HG03108 (cell line): ENCODE measurements around the gene CCDC92.
"Not testable (repeated sequence)": the region's sequence is repeated elsewhere in the genome, so short reads cannot be mapped to it uniquely, and the experiment has no call there.

Experiments
- ATAC-seq: cut with Tn5 transposase; IDR thresholded peaks from one replicate; pipeline ENCODE4 v1.9.1; 2021; ENCODE audit warnings: moderate library complexity; ENCODE audit not compliant: unreplicated experiment

Gene CCDC92

DNA sequence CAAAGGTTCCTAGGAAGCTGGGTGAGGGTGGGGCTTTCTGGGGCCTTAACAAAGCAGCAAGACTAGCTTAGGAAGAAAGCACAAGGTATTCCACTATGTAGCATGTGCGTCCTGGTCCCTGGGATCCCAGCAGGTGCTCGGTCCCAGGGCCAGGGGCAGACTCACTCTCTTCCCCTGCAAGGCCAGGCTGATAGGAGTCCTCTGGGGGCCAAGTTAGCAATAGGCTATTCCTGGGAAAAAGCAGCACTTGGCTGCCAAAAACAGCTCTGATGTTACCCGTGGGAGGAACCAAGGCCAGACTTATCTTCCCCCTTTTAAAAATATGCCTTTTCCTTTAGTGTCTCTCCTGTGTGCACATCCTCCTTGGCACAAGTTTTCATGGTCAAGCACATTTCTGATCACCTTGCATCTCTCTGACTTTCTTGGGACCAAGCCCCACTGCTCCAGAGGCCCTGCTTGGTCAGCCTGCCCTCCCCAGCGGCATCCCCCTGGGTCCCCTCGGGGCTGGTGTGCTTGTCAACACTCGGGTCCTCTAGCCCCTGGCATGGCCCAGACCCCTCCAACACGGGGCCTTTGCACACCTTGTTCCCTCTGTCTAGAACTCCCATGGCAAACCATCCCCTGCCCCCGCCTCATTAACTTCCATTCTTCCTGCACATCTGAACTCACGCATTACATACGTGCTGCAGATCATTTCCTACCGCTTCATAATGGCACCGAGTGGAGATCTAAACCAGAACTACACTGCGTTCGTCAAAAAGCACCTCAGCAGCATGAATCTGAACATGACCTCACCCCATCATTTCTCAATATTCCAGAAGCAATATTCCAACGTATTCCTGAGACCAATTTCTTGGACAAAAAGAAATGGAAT is 21.9 kb downstream of the CCDC92 start:
- ATAC-seq: no peak

DNA sequence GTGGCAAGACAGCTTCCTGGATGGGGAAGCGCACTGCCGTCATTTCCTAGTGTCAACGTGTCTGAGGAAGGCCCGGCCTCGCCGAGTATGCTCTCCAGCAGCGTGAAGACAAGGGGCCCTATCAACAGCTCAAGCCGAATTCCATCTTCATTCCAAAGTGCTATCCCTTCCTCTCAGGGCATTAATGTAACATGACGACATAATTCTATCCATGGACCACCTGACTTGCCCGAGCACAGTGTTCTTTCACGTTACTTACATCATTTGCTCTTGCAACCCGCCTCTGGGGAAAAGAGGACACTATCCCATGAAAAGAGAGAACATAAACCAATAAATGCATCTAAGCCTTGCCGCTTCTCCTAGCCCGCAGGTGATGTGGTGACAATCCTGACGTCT is 22.9 kb downstream of the CCDC92 start:
- no peak for ATAC-seq

DNA sequence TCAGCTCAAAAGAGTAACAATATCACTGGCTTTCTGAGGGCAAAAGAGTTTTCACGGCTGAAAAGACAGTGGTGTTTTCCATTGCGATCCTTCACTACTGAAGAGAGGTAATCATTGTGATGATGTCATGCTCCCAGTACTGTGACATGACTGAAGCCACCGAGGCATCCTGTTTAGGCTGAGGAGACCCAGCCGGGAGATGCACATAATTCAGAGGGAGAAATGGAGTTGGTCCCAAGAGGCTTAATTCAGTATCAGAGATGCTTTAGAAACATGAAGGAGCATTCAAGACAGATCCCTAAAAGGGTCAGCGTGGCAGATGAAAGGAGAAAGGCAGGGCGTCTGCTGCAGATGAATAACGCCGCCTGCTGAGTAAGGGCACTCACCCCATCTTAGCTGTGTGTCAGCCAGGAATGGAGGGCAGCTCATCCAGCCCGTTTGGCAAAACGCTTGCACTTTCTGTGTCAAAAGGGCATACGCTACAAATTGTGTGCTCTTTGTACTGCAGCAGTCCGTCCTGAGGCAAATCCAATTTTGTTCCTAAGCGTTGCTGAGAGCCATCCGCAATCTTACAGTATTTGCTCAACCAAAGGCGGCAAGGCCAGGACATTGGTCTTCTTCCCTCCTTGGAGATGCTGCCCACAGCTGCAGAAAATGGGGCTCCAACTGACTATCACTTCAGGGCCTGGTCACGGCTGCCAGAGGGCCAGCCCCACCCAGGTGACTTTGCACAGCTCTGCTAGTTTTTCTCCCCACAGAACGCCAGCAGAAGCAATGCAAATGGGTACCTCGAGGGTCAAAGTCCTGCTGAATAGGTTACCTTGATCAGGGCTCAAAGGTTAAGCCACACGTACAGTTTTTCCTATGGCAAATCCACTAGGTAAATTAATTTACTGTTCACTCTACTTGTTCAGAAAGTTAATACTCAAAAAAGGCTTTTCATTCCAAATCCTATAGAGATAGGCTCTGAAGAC is 23.5 kb downstream of the CCDC92 start:
- no peak for ATAC-seq

DNA sequence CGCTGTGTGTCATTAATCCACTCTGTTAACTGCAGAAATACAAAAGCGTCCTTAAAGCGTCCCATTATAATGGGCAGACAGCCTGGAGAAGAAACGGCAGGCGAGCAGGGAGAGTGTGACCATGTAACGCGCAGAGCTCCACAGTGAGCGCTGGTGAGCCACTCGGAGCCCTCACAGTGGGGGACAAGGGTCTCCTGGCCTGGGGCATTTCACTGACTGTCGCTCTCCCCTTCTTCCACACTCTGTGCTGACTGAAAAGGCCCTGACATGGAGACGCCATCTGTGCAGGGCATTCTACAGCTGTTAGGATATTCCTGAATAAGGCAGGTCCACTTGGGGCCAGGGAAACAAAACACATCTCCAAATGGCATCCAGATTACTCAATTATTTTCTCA is 24.2 kb downstream of the CCDC92 start:
- no peak for ATAC-seq

DNA sequence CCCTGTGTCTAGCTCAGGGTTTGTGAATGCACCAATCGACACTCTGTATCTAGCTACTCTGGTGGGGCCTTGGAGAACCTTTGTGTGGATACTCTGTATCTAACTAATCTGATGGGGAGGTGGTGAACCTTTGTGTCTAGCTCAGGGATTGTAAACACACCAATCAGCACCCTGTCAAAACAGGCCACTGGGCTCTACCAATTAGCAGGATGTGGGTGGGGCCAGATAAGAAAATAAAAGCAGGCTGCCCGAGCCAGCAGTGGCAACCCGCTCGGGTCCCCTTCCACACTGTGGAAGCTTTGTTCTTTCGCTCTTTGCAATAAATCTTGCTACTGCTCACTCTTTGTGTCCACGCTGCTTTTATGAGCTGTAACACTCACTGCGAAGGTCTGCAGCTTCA is 25.1 kb downstream of the CCDC92 start:
- not testable (repeated sequence) for ATAC-seq

DNA sequence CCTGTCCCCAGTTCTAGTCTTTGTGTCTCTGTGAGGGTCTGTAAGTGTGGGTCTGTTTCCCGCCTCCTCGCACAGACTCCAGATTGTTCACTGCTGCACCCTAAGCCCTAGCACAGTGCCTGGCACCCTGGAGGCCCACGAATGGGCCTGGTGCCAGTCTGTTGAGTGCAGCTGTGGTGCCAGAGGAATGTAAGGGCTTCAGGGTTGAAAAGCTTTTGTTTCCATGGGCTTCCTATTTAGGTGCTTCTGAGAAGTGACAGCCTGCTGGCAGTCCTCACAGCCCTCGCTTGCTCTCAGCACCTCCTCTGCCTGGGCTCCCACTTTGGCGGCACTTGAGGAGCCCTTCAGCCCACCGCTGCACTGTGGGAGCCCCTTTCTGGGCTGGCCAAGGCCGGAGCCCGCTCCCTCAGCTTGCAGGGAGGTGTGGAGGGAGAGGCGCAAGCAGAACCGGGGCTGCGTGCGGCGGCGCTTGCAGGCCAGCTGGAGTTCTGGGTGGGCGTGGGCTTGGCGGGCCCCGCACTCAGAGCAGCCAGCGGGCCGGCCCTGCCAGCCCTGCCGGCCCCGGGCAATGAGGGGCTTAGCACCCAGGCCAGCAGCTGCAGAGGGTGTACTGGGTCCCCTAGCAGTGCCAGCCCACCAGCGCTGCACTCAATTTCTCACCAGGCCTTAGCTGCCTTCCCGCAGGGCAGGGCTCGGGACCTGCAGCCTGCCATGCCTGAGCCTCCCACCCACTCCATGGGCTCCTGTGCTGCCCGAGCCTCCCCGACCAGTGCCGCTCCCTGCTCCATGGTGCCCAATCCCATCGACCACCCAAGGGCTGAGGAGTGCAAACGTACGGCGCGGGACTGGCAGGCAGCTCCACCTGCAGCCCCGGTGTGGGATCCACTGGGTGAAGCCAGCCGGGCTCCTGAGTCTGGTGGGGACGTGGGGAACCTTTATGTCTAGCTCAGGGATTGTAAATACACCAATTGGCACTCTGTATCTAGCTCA is 25.8 kb downstream of the CCDC92 start:
- ATAC-seq: not testable (repeated sequence)

DNA sequence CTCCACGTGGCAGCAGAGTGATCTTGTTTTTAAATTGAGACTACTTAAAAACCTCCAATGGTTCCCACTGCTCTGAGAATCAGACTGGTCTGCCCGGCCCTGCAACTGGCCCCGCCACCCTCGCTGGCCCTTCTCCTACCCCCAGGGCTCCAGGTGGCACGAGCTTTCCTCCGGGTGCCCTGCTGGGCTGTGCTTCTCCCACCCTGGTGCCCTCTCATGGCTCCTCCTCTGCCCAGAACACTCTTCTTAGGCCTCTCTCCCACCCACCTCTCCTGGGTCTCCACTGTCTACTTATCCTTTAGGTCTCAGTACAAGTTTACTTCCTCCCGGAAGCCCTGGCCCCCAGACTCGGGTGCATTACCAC is 26.5 kb downstream of the CCDC92 start:
- ATAC-seq: no peak

DNA sequence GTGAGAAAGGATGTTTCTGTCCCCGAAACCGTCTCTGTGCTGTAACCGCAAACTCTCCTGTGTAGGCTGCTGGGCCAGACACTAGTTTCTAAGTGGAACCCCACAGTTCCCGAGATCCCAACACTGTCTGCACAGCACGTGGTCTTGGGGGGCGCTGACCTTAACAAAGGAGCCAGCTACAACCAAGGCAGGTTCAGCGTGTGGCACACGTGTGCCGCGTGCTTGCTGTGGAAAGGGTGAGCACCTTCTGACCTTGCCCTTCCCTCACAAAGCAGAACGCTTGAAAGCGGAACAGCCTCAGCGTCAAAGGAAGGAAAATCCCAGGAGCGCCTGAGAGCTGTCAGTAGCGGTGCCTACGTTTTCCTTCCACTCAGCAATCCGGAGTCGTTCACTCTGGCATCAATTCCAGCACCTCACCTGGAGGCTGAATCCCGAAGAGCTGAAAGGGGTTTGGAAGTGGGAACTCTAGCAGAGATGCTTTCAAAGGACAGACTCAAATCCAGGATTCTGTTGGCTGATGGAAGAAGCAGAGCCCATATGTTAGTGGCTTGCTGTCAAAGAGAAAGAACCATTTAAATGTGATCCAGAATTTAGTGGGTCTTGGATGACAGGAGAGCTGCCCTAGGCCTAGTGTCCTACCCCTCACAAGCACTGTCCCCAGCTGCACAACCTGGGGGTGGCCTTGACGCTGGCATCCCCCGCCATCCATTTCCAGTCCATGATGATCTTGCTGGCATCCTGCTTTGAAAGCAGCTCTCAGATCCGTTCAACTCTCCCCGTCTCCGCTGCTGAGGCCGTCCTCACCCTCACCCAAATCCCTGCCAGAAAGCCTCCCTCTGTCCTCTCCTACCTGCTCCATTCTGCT is 27.1 kb downstream of the CCDC92 start:
- no peak for ATAC-seq

DNA sequence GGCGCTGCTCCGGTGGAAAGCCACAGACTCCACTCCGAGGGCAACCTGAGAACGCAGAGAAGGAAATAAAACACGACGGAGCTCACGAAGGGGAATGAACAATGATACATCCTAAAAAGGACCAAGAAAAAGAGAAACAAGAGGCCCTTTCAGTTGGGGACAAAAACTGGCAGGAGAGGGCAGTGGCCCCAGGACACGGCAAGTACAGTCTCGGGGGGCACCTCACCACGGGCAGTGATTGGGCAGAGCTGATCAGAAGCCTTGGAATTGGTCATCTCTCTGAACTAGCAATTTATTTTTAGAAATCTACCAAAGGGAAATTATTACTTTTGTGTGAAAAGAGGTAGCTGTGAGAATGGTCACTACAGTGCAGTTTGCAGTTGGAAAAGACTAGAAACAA is 27.9 kb downstream of the CCDC92 start:
- ATAC-seq: no peak

DNA sequence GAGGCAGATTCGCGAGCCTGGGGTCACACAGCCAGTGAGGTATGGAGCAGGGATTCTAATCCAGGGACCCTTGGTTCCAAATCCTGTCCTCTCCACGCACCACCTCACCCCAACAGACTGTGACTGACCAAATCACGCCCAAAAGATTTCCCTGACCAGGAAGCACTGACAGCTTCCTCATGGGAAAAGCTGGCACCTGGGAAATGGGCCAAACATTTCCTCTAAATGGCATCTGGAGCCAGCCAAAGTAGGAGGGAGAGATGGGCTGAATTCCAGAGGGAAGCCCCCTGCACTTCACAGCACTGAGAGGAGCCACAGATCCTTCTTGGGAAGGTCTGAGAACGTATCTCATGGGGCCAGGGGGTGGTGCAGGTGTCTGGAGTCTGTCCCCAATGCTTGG is 28.8 kb downstream of the CCDC92 start:
- no peak for ATAC-seq

DNA sequence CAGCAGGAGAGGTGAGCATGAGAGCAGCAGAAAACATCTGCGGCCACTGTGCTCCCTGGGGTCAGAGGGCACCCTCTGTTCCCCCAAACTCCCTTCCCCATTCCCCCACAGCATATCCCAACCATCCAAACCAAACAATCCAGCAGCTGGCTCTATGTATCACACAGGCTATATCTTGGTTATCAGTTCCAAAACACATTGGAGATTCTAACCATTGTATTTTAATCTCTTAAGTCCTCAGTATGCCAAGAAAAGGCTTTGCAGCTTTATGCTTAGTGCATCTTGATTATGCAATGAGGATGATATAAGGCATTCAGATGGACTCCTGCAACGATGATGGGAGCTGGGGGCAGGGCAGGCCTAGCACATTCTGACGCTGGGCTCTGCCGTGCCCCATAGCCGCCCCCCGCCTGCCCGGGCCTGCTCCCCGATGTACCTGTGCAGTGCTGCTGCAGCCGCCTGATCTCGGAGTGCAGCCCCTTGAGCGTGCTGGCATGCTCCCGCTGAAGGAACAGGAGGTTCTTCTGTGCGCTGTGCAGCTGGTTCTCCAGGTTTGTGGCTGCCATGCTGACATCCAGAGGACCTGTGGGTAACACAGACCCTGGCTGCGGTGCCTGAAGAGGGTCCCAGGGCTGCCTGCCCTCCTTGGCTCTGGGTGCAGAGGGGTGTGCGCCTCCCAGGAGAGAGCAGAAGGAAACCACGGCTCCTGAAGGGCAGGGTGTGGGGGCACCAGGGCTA is 29.6 kb downstream of the CCDC92 start:
- no peak for ATAC-seq

DNA sequence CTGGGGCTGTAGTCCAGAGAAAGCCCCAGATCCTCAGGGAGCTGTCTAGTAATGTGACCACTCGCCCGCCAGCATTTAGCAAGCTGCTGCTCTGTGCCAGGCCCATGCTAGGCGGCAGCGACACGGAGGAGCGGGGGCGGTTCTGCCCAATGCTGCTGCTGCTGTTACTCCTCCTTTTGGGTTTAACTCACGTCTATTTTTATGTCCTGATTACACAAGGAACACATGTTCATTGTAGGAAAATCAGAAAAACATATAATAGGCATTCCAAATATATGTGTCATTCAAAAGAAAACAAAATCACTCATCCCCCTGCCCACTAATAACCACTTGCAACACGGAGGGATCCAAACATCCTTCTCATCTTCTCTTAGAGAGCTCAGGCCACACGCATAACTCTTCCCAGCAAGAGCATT is 30.4 kb downstream of the CCDC92 start:
- no peak for ATAC-seq

DNA sequence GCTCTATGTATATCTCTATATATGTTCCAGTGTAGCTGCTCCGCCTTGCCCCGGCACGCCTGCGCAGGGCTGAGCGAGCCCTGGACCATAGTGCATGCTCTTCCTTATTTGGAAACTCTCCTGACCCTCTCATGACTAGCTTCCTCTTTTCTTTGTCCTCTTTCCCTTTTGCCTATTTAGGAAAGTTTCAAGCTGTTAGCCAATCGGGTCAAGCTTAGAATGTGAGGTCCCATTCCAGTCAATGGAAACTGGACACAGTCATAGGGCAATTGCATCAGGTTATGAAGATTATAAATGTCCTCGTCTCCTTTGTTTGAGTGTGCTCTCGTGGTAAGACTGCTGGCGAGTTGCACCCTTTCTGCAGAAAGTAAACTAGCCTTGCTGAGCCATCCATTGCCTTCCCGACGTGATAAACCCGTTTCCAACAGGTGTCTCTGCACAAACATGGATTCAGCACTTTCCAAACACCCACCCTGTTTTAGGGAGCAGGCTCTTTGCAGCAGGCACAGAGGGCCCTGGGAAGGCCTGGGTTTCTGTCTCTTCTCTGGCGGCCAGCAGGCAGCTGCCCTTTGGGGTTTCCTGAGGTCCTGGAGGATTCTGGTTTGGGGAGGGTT is 30.9 kb downstream of the CCDC92 start:
- ATAC-seq: no peak

DNA sequence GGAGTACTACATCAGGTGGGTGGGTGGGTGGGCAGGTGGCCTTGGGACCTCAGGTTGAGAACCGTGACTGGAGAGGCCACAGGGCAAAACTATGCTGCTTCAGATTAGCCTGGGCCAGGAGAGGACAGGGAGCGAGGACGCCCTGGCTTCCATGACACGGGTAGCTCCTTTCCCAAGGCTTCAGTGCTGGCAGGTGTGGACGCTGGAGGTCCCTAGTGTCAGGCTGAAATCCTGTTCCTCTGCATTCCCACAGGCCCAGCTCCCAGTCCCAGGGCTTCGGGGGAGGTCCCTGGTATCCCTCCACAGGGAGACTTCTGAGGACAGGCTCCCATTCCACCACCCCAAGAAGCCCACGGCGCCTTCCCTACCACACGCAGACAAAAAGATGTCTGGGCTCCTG is 31.6 kb downstream of the CCDC92 start:
- ATAC-seq: no peak

DNA sequence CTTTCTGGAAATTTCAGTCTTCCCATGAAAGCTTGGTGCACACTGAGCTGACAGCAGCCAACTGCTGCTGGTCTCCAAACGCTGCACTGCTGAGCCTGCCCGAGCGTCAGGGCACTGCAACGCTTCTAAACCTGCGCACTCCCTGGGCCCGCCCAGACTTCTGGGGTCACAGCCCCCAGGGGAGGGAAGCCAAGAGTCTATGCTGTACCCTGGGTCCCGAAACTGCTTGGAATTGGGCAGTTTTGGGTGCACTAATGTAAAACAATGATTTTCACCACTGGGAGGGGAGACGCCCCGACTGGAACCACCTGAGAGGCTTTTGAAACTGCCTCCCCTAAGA is 32.0 kb downstream of the CCDC92 start:
- no peak for ATAC-seq

DNA sequence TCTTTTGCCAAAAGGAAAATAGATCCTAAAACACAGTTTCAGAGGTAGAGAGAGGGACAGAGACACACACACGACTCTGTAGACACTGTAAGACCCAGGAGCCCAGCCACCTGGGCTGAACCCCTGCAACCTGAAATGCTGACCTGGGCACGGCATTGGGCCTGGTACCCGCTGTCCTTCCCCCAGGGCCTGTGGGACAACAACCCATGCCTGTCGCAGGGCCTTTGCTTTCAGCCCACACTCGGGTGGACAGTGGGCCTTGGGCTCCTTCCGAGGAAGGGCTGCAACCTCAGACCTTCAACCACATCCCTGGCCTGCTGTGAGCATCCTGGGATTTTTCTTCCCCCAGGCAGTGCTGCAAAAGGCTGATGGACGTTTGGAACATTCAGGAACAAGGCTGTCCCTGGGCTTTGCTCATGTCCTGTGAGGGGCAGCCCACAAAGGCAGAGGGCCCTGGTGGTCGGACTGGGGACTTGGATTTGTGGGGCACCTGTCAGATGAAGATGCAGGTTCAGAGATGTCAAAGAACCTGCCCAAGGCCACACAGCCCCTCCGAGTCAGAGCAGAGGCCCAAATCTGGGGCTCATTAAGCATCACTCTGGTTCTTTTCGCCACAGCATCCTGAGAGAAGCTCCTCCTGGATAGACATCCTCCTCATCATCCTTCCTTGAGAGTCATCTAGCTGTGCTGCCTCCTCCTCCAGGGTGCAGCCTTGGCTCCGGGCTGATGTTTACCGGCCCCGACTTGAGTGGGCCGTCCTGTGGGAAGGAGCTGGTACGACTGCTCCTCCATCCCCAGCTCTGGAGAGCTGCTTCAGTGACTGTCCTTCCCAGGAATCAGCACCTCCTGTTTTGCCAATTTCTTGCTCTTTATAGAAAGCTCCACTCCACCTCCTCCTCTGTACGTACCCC is 32.7 kb downstream of the CCDC92 start:
- no peak for ATAC-seq

DNA sequence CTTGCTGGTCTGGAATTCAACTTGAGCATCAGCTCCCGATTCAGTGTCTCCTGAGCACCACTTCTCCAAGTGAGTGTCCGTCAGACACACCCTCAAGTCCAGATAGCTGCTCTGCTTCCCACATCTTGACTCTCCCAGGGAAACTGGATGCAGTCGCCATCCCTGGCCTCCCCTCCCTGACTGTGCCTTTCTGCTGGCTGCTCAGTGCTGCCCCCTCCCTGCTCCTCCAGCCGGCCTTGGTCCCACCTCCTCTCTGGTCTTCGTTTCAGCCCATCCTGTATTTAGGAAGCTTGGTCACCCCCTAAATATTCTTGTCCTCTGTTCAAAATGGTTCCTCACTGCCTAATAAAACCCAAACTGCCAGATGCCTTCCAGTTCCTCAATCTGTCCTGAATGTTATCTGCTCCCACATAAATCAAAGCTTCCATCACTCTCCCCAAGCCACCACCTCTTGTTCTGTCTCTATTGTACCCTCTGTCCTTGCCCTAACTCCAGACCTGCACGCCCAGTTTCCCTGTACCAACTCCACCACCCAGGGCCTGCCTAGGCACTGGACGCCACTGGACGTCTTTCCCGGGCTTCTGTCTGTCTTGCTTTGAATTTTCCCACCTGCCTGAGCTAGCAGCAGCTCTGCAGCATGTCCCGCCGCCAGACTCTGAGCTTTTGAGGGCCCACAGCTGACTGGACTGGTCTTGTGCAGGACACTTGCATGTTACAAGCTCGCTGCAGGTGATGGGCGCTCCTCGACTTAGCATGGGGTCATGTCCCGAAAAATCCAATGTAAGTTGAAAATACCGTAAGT is 33.8 kb downstream of the CCDC92 start:
- ATAC-seq: no peak
